A549 treated with GW870086 at 1 μM for 4 hours (cell line): ENCODE results near the gene CRYBB3. TPM values are rescaled to one million over a fixed set of nuclear protein-coding genes. Genes with fewer than 3 reads are reported as not detected.

Experiments used
- total RNA-seq: library from RNA; stranded (reverse); fragments of 200-300 nt; extraction: Qiagen RNA extraction; gene quantifications from 5 replicates; pipeline ENCODE4 v1.2.3, GENCODE V29; 2022; ENCODE audit warnings: low read depth

Gene CRYBB3
- total RNA-seq, result 0.19 TPM in 1 of 5 replicates, not detected in the others

DNA sequence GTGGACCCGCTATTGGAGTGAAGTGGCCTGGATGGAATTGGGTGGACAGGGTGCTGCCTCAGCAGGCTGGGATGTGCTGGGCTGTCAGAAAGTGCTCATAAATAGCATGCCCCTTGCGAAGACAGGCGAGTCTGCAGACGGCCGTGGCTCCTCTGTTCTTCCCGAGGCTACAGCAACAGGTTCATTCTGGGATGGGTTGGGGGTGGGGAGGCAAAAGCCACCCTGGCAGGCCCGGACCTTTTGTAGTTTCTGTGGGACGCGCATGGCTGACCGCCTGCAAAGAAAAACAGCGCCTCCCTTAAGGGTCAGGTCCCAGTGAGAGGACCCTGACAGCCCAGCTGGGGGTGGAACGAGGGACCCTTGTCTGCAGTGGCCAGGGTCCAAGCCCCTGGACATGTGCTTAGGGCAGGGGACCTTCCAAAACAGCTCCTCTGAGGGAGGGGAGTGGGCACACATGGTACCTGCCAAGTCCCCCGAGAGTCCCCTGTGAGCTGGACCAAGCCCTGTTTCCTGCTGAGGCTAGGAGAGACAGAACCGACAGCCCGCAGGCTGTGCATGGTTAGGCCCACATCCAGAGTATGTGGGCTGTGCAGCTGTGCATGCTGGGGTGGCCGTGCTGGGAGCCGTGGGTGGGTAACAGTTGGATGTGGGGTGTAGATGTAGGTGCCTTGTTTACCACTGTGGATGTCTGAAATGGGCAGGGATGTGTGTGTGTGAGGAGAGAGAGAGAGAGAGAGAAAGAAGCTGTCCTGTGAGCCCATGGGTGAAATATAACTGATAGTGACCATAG is at the start of gene CRYBB3:
TSS of gene CRYBB3 (plus strand) at position 128 of the 790 bp plus-strand sequence. CDS start 1,539 bp downstream, outside the sequence.

DNA sequence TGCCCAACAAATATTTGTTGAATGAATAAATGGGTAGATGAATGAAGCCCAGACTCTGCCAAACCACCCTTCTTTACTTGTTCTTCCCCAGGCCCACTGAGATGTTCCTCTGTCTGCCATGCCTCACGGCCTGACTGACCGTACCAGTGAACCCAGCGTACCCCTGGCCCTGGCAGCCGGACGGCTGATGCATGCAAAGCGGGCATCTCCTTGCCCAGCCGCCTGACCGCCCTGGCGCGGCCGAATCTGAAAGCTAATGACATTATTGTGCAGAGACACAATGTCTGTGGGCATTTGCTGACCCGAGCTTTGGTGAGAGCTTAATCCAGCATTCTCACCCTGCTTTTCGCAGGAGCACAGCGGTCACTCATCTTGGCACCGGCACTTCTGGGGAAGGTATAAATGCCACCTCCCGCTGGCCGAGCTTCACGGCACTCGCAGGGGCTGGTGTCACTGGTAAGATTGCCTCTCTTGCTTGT is 19.6 kb downstream of the CRYBB3 start, which contains the start of gene CRYBB2:
TSS of gene CRYBB2 (plus strand) at position 429 of the 479 bp plus-strand sequence. CDS start 1,791 bp downstream, outside the sequence.

Other genes starting within 250 kb of the CRYBB3 start
- 10.0 to 15.0 TPM (median 13.2 TPM) in 5 replicates for gene KIAA1671, start 247.1 kb upstream of the CRYBB3 start, total RNA-seq
- gene CRYBB2, start 19.8 kb downstream of the CRYBB3 start, total RNA-seq, result not detected in 5 replicates